22Rv1 (cell line): Measurements from ENCODE around the gene RALGAPA1.
A peak's percentile ranks its signal among the peaks of the same experiment; 100 is the strongest.

Experiments used
- H3K27ac ChIP-seq: fragments of 450-650 bp; 2 replicates; pipeline ENCODE4 v1.5.1; 2017
- ZFX ChIP-seq: fragments of 450-650 bp; IDR thresholded peaks from 2 replicates; pipeline ENCODE4 v1.6.1; 2017; ENCODE audit warnings: antibody characterized with exemption, borderline replicate concordance
- TF ChIP-seq, protein P1 (sequence below): fragments of 450-650 bp; IDR thresholded peaks from 2 replicates; pipeline ENCODE4 v1.5.1; 2017; ENCODE audit warnings: mild to moderate bottlenecking

The RALGAPA1 gene

DNA sequence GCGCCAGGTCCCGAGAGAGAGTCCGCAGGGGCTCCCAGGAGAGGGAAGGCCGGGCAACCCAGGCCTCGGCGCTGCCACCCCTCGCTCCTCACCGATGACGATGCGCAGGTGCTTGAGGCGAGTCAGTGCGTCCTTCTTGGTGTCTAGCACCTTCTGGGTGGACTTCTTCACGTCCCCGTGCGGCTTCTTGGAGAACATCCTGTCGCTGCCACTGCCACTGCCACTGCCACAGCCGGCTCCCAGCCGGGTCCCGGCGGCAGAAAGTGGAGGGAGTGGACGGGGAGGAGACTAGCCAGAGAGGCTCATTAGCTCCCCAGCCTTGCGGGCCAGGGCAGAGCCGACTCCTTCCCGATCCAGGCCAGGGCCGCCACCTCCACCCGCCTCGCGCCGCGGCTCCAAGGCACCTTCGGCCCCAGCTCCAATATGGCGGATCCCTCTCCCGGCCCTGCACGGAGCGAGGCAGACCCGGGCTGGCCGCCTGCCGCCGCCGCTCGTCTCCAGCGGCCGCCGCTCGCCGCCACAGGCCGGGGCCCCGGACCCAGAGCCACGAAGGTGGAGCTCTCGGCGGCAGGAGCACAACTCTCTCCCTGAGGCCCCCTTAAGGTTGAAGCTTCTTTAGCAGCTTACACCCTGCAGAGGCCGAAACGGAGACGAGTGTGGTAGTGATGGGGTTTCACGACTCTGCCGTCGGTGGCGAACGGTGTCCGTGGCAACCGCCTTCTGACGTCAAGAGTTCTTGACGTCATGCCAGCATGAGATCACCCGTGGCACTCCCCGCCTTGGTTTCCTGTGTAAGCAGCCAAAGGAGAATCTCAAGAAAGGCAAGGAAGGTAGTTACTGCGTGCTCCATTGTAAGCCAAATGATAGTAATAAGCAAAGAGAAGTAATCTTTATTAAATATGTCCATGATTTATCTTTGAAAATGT lies at the start of gene RALGAPA1:
Gene RALGAPA1, minus strand, starts transcription at position 658 of the 926 bp plus-strand sequence. Its CDS starts 460 bp downstream, at position 198.
- TF ChIP-seq, protein P1, sequence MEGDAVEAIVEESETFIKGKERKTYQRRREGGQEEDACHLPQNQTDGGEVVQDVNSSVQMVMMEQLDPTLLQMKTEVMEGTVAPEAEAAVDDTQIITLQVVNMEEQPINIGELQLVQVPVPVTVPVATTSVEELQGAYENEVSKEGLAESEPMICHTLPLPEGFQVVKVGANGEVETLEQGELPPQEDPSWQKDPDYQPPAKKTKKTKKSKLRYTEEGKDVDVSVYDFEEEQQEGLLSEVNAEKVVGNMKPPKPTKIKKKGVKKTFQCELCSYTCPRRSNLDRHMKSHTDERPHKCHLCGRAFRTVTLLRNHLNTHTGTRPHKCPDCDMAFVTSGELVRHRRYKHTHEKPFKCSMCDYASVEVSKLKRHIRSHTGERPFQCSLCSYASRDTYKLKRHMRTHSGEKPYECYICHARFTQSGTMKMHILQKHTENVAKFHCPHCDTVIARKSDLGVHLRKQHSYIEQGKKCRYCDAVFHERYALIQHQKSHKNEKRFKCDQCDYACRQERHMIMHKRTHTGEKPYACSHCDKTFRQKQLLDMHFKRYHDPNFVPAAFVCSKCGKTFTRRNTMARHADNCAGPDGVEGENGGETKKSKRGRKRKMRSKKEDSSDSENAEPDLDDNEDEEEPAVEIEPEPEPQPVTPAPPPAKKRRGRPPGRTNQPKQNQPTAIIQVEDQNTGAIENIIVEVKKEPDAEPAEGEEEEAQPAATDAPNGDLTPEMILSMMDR, result peak; percentile 71

GRCh38 chr14:35858521-35859209 lies 49.6 kb upstream of the RALGAPA1 start:
- TF ChIP-seq, protein P1, result no peak
- no peak for TF ChIP-seq ZFX
- H3K27ac ChIP-seq, result no peak overlapping the region

More for the DNA sequence above, at the start of gene RALGAPA1:
- H3K27ac ChIP-seq, result peak within 1 kb of the TSS; percentile 93

DNA sequence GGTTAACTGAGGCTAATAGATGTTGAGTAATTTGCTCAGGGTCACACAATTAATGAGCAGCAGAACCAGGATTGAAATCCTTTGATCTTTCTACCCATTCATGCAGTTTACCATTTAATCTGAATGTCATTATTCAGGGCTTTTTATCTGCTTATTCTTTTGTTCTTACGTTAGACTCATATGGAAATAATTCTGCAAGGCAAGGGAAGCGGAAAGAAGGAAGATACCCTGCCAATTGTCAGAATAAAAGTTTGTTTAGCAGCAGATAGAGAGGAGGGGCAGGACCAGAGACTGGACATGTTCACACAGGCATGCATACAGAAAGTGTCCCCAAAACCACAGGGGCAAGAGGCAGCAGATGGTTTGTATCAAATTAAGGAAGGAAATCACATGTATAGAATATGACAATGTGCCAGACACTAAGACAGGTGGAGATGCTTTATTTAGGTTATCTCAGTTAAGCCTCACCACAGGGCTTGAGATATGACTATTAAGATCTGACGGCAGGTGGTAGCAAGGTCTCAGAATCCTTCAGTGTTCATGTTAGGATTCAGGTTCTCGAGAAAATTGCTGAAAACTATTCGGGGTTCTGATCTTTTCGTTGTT lies 46.9 kb upstream of the RALGAPA1 start:
- no peak for TF ChIP-seq ZFX
- TF ChIP-seq, protein P1, result no peak
- H3K27ac ChIP-seq, result no peak overlapping the region

DNA sequence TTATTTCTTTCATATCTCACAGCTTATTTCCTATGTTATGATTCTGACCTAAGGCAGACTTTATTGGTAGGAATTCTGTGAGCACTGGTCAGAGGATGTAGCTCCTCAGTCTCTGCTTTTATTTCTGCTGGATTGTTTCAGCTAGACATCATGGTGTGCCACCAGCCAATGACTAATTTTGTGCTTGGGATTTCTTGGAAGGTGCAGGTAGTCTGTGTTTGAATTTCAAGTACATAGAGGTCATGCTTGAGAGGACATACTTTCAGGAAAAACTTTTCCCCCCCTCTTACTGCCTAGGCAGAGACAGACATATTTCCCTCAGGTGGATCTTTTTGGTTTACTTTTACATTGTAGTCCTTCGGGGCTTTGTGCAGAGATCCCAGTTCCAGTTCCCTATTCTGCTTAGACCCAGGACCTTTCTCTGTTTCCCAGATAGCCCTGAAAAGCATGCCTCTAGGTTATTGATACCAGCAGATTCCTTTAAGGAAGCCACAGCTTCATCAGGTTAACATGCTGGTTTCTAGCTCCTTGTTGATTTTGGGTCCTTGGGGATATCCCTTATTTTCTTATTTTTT lies 45.7 kb upstream of the RALGAPA1 start:
- no peak overlapping the region for H3K27ac ChIP-seq
- no peak for TF ChIP-seq ZFX
- TF ChIP-seq, protein P1, result no peak

- no peak overlapping the region for H3K27ac ChIP-seq
- no peak for TF ChIP-seq ZFX
- TF ChIP-seq, protein P1, result no peak
Observed at GRCh38 chr14:35853225-35853624, 44.1 kb upstream of the RALGAPA1 start.

DNA sequence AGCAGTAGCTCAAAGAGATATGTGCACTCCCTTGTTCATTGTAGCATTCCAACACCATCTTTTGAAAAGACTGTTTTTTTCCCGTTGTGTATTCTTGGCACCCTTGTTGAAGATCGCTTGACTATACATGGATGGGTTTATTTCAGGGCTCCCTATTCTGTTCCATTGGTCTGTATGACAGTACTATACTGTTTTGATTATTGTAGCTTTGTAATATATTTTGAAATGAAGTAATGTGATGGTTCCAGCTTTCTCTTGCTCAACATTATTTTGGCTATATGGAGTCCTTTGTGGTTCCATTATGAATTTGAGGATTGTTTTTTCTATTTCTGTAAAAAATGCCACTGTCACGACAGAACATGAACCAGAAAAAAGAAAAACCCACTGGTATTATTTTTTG lies 42.7 kb upstream of the RALGAPA1 start:
- TF ChIP-seq, protein P1, result no peak
- TF ChIP-seq ZFX, result no peak

More for the DNA sequence above, 42.7 kb upstream of the RALGAPA1 start:
- H3K27ac ChIP-seq, result no peak overlapping the region
